Omental fat pad (tissue), 4 donors: ENCODE measurements around the gene TGFB1. TPM values are rescaled to one million over a fixed set of nuclear protein-coding genes. Genes with fewer than 3 reads are reported as not detected.

Source experiments
- ATAC-seq: fragments of 150-250 bp; one replicate; pipeline ENCODE4 v1.9.1; 2016; ENCODE audit warnings: mild to moderate bottlenecking, moderate library complexity; ENCODE audit not compliant: low FRiP score
- DNase-seq: peaks from one replicate; pipeline ENCODE4 v3.0.0-alpha.2; 2019; ENCODE audit warnings: low spot score
- CTCF ChIP-seq, 3 donors: fragments of 450-650 bp; IDR thresholded peaks; one replicate each; pipeline ENCODE4 v1.5.1; 2016 to 2017; ENCODE audit warnings: antibody characterized with exemption in 3 of 3, mild to moderate bottlenecking in 3 of 3, moderate library complexity in 2 of 3
- total RNA-seq, 4 donors: library from RNA; depleted of rRNA; stranded (reverse); fragments of >200 nt; gene quantifications; one replicate each; pipeline ENCODE4 v1.1.0, GENCODE V29; 2016

The TGFB1 gene
- total RNA-seq, 4 donors from 2014 or later = 17.6 to 43.0 (median 25.2) TPM

- ATAC-seq (peak; percentile 54), DNase-seq (peak; percentile 100)
- TF ChIP-seq CTCF (IDR thresholded peaks at IDR 0.05) = peak in 2 of 3 donors; percentile 75 to 98
These were observed 45.1 kb downstream of the TGFB1 start for GRCh38 chr19:41308450-41309179.

GRCh38 chr19:41307954-41308449 lies 45.7 kb downstream of the TGFB1 start:
- ATAC-seq (peak; percentile 1), DNase-seq (no peak)
- TF ChIP-seq CTCF (IDR thresholded peaks at IDR 0.05) = no peak

- DNase-seq = no peak
- no peak for TF ChIP-seq CTCF (IDR thresholded peaks at IDR 0.05)
- ATAC-seq = no peak
These were observed 46.4 kb downstream of the TGFB1 start for GRCh38 chr19:41307090-41307875.

GRCh38 chr19:41305927-41306793 lies 47.6 kb downstream of the TGFB1 start:
- ATAC-seq (no peak), DNase-seq (no peak)
- TF ChIP-seq CTCF (IDR thresholded peaks at IDR 0.05) = no peak

GRCh38 chr19:41304706-41305483 lies 48.8 kb downstream of the TGFB1 start:
- TF ChIP-seq CTCF (IDR thresholded peaks at IDR 0.05) = no peak
- DNase-seq (no peak), ATAC-seq (no peak)

GRCh38 chr19:41303954-41304353 lies 49.8 kb downstream of the TGFB1 start:
- DNase-seq (peak; percentile 14), ATAC-seq (no peak)
- no peak for TF ChIP-seq CTCF (IDR thresholded peaks at IDR 0.05)
